G401 (cell line): ENCODE data around the gene VSIG2. TPM values are rescaled to one million over a fixed set of nuclear protein-coding genes. Genes with fewer than 3 reads are reported as not detected.

ENCODE experiments used
- DNase-seq: peaks from one replicate; pipeline ENCODE4 v3.0.0-alpha.2; 2015; ENCODE audit warnings: low spot score
- in situ Hi-C: cut with HindIII; loops from 2 replicates; pipeline ENCODE4 v1.10.0; 2016; ENCODE audit warnings: low sequenced_read_pairs, mixed read lengths
- total RNA-seq: library from RNA; depleted of rRNA; stranded (reverse); fragments of >200 nt; shearing (Covaris generic); gene quantifications from 2 replicates; pipeline ENCODE4 v1.2.3, GENCODE V29; 2014; rRNA removed

Gene VSIG2
- total RNA-seq, 1 experiment from 2014 or later = not detected

DNA sequence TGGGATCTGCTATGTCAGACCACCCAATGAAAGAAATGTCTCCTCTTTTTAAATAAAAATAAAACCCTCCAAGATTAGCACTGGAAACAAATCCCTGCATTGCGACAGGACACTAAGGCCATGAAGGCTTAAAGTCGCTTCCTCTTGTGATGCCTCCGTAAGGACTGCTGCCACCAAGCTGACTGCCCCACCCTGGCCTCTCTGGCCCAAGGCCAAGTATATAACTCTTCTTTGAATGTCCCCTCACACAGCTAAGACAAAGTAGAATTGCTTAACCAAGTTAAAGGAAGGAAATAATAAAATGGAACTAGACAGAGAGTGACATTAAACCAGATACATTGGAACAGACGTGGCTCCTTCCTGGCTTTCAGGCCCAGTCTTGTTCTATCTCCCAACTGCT lies 19.8 kb downstream of the VSIG2 start:
- no peak for DNase-seq
- in situ Hi-C loops = no loop called here

DNA sequence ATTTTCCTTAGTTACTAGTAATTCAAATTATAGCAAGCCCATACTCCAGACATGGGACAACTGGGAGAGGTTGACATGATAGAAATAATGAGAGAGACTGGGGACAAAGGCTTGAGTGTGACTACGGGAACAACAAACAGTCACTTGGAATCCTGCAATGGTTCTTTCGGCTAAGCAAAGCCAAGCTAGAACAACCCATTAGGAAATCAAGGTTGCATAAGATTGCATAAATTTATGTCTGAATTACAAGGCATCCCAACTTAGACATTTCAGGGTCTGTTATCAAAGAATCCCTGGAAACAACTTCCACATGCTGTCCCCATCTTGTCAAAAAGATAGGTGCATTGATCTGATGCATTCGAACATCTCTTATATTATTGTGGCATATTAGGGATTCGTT lies 22.5 kb downstream of the VSIG2 start:
- in situ Hi-C loops = no loop called here
- no peak for DNase-seq

DNA sequence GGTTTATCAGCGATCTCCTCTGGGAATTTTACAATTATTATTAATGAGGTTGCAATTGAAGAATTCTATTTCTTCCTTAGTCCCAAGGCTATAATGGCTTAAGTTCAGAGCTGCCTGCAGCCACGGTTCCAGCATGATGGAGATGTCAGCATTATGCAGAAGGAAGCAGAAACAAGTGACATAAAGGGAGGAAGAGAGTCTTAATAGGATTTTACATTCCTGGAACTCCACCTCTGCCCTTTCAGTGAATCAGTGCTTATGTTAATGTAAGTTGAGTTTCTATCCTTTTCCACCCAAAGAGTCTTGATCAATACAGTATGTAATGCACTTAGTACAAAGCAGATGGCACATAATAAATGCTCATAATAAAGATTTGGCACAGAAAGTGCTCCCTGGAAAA lies 23.9 kb downstream of the VSIG2 start:
- in situ Hi-C loops = no loop called here
- DNase-seq = no peak

DNA sequence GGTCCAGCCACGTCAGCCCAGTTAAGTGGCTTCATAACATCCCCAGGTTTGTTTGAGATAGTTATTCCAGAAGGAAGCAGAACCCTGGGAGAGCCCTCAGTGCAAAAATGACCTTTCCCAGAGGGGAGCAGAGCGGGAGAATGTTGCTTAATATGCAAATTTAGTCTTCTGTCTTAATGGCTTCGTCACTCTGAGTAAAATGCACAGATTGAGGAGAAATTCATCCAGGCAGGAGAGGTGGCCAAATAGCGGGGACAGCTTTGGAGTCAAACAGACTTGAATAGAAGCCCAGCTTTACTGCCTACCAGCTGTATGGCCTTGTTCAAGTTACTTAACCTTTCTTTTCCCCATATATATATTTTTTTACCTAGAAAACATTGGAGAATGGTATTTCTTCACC lies 24.6 kb downstream of the VSIG2 start:
- in situ Hi-C loops = no loop called here
- no peak for DNase-seq

DNA sequence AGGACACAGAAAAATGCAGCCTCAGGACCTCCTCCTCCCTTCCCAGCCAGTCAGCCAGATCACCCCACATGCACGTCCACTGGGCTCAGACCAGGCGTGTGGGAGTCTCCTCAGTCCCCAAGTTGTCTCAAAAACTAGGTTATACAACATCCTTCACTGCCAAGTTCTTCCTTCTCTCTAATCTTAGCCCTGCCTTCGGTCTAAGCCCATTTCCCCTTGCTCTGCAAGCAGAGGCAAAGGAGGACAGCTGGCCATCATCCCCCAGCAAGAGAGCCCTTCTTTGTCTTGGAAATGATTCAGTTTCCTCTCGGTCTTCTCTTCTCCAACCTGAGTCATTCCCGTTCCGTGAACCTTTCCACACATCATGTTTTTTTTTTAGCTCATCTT lies 26.3 kb downstream of the VSIG2 start:
- DNase-seq = no peak
- in situ Hi-C loops = no loop called here

DNA sequence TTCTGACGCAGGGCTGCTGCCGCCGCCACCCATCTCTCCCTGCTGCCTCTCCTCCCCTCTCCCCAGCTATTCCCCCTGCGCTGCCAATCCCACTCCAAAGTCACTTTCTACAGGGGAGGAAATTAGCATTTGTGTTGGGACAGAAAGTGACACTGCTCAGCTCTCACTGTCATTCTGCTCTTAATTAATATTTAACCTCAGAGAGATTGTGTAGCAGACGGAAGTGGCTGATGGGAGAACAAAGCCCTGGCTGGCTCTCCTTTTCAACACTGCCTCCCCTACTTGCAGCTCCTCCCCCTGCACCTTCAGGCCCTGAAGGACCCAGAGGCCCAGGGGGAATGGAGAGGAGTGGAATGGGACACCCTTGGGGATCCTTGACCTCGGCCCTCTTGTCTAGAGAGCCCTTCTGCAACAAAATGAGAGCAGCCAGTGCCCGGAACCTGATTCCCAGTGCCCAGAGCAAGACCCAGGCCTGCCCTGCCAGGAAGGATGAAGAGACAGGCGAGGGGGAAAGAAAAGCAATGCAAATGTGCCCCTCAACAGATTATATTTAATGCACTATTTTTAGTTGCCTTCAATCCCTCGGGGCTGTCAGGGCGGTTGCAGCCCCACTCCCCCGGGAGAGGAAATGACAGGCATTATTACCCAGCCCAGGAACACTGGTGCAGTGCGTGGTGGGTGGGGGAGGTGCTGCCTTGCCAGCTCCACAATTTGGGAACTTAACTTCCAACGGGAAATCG lies 26.9 kb downstream of the VSIG2 start:
- in situ Hi-C loops = no loop called here
- DNase-seq = no peak

DNA sequence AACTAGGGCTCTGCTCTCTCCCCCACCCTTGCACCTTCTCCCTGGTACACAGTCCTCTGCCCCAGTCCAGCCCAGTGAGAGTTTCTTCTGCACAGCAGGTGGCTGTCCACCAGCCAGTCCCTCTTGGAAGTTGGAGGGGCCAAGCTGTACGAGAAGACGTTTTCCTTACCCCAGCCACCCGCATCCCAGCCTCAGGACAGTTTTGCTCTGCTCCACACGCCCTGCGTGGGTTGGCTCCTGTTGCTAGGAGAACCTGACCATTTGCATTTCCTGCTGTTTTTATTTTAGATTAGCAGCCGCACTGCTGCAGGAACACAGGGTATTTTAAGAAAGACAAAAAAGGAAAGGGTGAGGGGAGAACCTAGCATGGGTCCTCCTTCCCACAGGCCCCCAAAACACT lies 29.9 kb downstream of the VSIG2 start:
- in situ Hi-C loops = no loop called here
- DNase-seq = no peak

DNA sequence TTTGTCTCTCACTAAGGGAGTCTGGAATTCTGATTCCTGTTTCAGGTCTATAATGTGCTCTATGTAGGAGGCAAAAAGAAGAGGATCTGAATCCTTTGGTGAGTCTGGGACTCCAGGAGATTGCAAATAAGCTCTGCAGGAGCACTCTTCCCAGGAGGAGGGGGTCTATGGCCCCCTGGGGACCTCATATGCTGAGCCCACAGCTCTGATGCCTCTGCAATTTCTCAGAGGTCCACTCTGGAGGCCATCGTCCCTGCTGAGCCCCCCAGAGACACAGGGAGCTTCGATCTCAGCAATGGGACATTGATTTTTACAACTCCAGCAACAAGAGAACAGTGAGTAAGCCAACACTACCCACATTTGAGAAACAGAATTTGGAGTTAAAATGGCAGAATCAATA lies 32.5 kb downstream of the VSIG2 start:
- no peak for DNase-seq
- in situ Hi-C loops = no loop called here

DNA sequence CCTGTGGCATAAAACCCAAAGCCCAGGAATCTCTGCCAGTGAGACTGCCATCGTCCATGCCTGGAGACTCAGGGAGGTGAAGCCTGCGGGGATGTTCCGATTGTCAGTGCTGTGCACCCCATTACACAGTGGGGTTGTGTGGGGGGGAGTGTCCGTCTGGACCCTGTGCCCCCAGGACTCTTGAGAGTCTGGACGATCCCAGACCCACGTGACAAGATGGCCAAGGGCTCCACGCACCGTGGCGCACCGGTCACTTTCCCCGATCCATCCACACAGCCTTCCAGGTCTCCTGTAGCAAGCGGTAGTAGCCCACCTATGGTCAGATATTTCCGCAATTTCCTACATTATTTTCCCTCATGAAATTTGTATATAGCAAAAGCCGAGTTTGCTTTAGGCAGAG lies 33.3 kb downstream of the VSIG2 start:
- no peak for DNase-seq
- in situ Hi-C loops = no loop called here

DNA sequence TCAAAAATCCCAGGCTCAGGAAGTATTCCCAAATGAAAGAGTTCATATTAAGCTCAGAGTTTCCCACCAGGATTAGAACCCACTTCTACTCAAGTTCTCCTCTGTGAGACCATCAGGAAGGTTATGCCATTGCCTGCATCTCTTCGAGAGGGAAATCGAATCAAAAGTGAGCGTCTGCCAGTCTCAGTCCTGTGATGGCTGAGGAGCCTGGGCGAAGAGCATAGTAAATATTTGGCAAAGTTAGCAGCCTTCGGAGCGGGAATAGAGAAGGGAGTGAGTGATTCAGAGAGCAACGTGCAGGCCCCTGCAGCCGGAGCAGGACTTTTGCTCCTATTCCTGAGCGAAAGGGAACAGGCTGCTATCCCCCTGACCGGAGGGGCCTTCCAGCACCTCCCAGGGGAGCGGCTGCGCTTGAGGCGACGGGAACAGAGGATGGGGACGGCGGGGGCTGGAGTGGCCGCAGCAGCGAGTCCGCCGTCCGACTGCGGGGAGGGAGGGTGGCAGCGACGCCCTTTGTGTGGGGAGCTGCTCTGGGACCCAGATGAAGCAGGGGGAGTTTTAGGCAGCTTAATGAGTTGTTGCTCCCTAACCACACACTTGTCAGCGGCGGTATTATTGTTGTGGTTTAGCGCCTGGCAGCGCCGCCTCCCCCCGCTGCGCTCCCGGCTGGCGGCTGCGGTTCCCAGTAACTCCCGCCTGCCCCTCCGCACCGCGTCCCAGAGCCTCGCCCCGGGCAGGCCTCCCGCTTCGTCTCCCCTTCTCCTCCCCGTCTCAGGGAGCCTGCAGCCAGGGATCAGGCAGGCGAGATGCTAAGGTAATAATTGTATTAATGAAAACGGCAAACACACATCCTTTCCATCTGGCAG lies 34.0 kb downstream of the VSIG2 start:
- in situ Hi-C loops = no loop called here
- peak; percentile 26 for DNase-seq

DNA sequence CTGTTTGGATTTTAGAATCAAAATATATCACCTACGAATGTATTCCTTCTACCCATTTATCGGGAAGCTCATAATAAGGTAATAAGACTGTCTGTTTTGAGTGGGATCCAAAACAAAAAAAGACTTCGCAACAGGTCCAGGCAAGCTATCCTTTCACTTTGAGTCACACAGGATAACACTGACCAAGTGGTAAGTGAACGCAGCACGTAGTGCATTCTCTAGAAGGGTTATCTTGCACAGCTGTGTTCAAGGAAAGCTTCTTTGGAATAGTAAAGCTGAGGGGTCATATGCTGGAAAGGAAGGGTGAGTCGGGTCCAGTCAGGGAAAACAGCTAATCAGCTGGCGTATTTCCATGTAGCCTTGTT lies 34.7 kb downstream of the VSIG2 start:
- in situ Hi-C loops = no loop called here
- no peak for DNase-seq

DNA sequence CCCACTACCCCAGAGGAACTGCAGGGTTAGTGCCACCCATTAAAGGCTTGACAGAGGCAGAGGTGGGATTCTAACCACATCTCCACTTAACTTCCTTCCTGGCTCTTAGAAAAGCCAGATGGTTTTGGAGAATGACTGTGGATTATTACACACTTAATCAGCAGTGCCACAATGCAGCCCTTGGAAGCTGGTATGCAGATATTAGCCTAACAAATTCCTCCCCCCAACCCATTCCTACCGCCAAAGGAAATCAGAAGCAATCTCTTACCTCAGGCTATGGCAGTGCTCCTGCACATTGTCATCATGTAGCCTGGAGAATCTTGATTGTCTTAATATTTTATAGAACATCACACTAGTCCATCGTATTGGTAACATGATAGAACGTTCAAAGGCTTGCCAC lies 35.5 kb downstream of the VSIG2 start:
- in situ Hi-C loops = no loop called here
- DNase-seq = no peak

DNA sequence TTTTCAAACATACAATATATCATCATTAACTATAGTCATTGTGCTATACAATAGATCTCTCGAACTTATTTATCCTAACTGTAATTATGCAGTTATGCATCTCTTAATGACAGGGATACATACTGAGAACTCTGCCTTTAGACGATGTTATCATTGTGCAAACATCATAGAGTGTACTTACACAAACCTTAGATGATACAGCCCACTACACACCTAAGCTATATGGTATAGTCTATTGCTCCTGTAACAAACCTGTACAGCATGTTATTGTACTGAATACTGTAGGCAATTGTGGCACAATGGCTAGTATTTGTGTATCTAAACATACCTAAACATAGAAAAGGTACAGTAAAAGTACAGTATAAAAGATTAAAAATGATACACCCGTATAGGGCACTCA lies 39.7 kb downstream of the VSIG2 start:
- in situ Hi-C loops = no loop called here

DNA sequence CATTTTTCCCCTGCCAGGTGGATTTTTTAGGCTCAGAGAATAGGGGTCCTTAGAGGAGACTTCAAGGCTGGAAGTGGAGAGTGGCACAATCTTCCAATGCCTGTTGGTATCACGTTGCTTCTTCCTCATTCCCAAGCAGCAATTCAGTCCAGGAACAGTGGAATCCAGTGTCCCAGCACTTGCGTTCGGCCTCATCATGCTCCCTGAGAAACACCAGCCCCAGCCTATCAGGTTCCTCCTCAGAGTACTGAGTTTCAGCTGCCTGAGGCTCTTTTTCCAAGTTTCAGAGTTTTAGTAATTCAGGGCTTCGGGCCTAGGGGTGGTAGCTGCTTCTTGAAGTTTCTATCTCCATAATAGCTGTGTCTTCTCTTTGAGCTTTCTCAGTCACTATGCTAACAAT lies 44.2 kb downstream of the VSIG2 start:
- no peak for DNase-seq
- in situ Hi-C loops = no loop called here

More for the DNA sequence above, 39.7 kb downstream of the VSIG2 start:
- no peak for DNase-seq

DNA sequence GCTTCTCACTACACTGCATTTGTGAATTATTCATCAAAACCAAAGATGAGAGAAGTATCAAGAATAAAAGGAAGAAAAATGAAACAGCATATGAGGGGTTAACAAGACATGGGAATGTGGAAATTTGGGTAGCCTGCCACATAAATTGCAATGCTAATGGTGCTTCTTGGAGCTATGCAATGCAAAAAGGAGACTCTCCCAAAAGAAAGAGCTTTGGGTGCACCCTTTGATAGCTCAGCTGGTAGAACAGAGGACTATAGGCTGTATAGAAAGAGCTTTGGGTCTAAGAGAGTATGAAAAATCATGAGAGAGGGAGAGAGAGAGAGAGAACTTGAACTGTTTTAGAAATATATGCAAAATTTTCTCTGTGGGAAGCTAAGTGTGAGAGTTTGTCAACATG lies 52.0 kb downstream of the VSIG2 start:
- no peak for DNase-seq
- in situ Hi-C loops = no loop called here

DNA sequence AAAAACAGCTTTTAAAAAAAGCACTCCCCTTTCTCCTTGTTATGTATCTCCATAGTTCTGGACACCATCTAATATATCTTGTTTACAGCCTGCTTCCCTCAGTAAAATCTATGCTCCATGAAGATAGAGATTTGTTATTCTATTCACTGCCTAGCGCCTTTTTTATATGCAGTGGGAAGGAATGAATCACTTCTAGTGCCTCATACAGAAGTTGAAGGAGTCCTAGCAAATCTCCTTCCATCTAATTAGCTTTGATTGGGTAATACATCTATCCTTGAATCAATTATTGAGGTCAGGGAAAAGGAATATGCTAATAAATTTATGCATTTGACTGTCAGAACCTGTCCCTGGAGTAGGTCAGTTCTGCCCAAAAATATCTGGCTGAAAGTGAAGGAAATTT lies 52.5 kb downstream of the VSIG2 start:
- in situ Hi-C loops = no loop called here
- no peak for DNase-seq

Other genes with a start within 250 kb of the VSIG2 start
- not detected in 2 replicates for gene OR8B12, start 208.6 kb downstream of the VSIG2 start, total RNA-seq
- gene OR8A1, start 182.3 kb downstream of the VSIG2 start, total RNA-seq = not detected in 2 replicates
- not detected in 2 replicates for gene PANX3, start 140.8 kb downstream of the VSIG2 start, total RNA-seq
- 8.7 and 13.0 TPM in 2 replicates for gene TBRG1, start 129.4 kb downstream of the VSIG2 start, total RNA-seq
- gene SIAE, start 78.5 kb downstream of the VSIG2 start, total RNA-seq = 3.8 and 5.9 TPM in 2 replicates
- gene SPA17, start 78.4 kb downstream of the VSIG2 start, total RNA-seq = 28.8 and 36.9 TPM in 2 replicates
- 1.5 TPM in 1 of 2 replicates, not detected in the other for gene NRGN, start 12.3 kb downstream of the VSIG2 start, total RNA-seq
- not detected in 2 replicates for gene ESAM, start 10.0 kb upstream of the VSIG2 start, total RNA-seq
- gene MSANTD2, start 48.2 kb upstream of the VSIG2 start, total RNA-seq = 12.2 and 13.5 TPM in 2 replicates
- 8.1 and 12.3 TPM in 2 replicates for gene ROBO3, start 113.2 kb upstream of the VSIG2 start, total RNA-seq
- not detected in 2 replicates for gene ROBO4, start 145.6 kb upstream of the VSIG2 start, total RNA-seq
- gene HEPN1, start 167.0 kb upstream of the VSIG2 start, total RNA-seq = not detected in 2 replicates
- not detected in 2 replicates for gene HEPACAM, start 183.8 kb upstream of the VSIG2 start, total RNA-seq
- 2.6 and 3.8 TPM in 2 replicates for gene CCDC15, start 201.9 kb upstream of the VSIG2 start, total RNA-seq